ENCODE results near the gene SMYD4.
"Not testable (repeated sequence)": the region's sequence is repeated elsewhere in the genome, so short reads cannot be mapped to it uniquely, and the experiment has no call there.

Gene SMYD4

DNA sequence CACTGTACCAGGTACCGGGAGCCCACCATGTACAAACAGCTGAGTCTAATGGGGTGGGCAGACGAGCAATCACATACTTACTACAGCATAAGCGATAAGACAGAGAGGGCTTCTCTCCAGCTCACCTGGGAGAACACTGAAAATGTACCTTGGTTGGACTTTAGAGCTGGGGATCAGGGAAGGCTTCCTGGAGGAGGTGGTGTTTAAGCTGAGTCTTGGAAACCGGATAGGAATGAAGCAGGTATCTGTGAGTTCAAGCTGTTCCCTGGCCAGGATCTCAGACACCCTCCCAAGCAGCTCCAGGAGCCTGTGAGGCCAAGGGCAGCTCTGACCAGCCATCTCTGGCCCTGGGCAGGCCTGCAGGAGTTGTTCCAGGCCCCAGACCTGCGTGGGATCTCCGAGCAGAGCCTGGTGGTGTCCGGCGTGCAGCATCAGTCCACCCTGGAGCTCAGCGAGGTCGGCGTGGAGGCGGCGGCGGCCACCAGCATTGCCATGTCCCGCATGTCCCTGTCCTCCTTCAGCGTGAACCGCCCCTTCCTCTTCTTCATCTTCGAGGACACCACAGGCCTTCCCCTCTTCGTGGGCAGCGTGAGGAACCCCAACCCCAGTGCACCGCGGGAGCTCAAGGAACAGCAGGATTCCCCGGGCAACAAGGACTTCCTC lies 75.8 kb downstream of the SMYD4 start:
- DNase-seq, result no peak

DNA sequence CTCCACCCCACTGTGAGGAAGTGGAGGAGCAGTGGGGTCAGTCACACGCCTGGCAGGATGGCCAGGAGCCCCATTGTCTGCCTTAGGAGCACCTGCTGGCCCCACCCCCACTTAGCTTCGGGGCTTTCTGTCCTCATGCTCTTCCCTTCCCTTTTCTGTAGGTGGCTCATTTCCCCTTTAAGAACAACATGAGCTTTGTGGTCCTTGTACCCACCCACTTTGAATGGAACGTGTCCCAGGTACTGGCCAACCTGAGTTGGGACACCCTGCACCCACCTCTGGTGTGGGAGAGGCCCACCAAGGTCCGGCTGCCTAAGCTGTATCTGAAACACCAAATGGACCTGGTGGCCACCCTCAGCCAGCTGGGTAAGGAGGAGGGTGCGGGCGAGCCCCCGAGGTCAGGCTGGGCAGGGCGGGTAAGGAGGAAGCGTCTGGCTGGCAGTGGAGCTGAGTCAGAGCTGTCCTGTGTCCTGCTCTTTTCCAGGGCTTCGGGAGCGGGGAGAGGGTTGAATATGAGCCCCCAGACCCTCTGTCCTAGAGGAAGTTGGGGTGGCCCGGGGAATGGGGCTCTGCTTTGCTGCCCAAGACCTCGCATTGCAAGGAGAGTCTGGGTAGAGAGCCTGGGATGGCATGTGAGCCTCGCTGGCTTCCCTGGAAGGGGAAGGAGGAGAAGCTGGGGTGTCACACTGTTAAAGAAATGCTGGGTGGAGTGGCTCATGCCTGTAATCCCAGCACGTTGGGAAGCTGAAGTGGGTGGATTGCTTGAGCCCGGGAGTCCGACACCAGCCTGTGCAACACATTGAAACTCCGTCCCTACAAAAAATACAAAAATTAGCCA lies 77.1 kb downstream of the SMYD4 start:
- no peak for DNase-seq

DNA sequence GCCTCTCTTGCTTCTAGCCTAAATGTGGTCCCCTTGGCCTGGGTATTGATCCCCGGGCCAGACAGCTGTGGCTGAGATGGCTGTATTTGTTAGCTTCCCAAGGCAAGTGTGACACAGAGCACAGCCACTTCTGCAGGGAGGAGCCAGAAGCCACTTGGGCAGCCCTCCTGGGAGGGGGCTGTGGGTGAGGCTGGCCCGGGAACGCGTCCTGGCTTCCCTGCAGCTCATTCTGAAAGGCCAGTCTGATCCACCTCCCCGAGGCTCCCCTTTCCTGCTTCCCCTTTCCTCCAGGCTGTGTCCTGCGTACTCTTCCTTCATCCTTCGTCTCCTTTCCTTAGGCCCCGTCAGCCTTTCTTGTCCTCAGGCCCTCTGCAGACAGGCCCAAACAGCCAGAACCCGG lies 79.1 kb downstream of the SMYD4 start:
- no peak for DNase-seq

DNA sequence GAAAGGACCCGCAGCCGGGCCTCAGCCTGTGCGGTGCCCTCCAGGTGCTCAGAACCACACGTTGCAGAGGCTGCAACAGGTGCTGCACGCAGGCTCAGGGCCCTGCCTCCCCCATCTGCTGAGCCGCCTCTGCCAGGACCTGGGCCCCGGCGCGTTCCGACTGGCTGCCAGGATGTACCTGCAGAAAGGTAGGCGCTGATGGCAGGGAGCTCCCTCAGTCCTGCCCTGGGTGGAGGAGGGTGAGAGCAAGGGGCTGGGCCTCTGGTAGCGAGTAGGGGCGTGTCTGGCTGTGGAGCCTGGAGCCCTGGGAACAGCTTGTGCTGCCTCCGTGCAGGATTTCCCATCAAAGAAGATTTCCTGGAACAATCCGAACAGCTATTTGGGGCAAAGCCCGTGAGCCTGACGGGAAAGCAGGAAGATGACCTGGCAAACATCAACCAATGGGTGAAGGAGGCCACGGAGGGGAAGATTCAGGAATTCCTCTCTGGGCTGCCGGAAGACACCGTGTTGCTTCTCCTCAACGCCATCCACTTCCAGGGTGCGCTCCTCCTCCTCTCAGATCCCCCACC lies 82.6 kb downstream of the SMYD4 start:
- no peak for DNase-seq

DNA sequence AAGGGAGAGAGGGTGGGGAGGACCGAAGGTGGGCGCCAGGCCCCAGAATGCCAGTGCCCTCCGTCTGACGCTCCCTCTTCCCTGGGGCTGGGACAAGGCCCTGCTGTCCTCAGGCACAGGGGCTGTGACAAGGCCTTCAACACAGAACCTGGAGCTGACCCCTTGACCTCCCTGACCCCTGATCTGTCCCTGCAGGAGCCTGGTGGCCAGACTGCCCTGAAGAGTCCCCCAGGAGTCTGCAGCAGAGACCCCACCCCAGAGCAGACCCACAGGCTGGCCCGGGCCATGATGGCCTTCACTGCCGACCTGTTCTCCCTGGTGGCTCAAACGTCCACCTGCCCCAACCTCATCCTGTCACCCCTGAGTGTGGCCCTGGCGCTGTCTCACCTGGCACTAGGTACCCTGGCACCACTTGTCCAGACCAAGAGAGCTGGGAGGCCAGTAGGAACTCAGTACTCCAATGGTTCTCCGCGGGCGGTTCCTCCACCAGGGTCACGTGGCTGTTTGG lies 84.1 kb downstream of the SMYD4 start:
- DNase-seq, result no peak

DNA sequence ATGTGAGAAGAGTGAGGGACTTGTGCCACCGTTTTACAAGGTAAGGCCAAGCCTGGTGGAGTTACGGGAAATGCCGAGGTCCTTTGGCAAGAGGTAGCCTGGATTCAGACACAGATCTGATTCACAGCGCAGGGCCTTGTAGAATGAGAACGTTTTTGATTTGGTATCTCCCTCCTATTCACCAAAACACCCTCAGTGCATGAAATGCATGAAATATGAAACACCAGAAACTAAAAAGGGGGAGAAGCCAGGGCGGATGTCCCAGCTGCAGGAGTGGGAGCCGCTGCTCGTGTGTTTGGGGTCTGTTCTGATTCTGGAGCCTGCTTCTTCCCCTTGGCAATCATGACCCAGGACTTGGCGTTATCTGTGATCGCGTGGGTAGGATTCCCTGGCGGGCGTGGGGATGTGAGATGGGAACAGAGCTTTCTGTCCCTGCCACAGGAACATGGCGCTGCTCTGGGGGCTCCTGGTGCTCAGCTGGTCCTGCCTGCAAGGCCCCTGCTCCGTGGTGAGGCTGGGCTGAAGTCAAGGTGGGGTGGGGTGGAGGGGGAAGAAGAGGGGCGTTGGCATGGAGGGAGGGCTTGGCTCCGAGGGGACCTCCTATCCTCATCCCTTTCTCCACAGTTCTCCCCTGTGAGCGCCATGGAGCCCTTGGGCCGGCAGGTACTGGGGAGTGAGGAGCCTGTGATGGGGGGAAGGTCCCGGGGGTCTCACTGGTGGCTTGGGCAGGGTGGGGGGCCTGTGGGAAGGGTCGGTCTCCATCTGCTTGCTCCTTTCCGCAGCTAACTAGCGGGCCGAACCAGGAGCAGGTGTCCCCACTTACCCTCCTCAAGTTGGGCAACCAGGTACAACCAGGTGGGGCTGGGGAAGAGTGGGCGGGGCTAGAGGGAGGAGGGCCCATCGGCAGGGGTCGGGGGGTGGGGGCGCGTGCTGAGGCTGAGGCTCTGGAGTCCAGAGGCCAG lies 84.9 kb downstream of the SMYD4 start:
- DNase-seq, result no peak

DNA sequence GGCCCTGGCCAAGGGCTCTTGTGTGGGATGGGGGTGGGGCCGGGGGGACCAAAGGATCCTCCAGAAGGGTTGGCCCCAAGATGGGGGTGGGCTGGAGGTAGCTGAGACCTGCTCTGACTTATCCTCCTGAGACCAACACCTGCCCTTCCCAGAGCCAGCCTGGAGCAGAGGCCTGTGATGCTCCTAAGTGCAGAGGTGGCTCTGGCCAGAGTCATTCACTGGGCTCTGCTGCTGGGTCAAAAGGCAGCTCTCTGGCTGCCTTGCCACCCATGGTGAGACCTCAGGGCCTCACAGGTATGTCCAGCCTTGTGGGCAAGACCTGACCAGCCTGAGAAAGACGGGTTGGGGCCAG lies 86.6 kb downstream of the SMYD4 start:
- no peak for DNase-seq

GRCh38 chr17:1742371-1743087 lies 87.2 kb downstream of the SMYD4 start, which contains the start of gene SERPINF2:
Gene SERPINF2, plus strand, starts transcription at chr17:1742871. Its CDS starts 2,125 bp downstream, at chr17:1744996.
- DNase-seq, result no peak

DNA sequence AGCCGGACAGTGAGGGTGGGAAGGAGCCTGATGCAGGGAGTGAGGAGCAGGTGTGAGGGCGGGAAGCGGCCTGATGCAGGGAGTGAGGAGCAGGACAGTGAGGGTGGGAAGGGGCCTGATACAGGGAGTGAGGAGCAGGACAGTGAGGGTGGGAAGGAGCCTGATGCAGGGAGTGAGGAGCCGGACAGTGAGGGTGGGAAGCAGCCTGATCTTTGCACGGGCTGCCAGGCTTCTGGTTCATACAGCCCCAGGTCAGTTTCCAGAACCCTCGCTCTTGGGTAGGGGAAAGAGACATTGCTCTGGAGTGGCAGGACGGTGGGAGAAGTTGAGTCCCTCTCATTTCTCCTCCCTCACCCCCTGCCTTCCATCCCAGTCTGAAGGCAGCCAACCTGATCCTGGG lies 87.8 kb downstream of the SMYD4 start:
- DNase-seq, result not testable (repeated sequence)

DNA sequence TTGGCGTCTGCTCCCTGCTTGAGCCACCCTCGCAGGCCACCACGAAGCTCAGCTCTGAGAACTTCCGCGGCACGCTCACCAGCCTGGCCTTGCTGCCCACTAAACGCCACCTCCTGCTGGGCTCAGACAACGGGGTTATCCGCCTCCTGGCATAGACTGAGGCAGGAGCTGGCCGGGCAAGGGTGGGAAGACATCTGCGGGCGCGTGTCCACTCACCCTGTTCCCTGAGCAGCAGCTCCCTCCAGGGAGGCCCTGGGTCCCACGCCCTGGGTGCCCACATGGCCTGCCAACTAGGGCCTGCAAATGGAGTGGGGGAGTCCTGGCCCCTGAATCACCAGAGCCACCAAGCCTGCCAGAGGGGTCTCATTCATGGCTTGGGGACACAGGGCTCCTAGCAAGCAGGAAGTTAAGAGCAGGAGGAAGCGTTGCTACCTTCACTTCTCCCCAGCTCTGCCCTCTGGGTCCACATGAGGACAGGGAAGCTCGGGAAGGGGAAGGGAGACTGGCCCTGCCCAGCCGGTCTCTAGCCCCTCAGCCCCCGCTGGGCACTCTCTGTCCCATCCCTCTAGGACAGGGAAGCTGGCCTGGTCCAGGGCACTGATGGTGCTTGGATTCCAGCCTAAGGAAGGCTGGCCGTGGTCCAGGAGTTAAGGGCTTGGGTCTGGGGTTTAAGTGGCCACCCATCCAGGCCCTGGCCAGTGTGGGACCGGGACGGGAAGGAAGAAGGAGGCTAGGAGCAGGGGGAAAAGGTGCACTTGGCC lies 92.0 kb downstream of the SMYD4 start:
- no peak for DNase-seq

GRCh38 chr17:1736348-1737281 lies 93.1 kb downstream of the SMYD4 start:
- no peak for DNase-seq

DNA sequence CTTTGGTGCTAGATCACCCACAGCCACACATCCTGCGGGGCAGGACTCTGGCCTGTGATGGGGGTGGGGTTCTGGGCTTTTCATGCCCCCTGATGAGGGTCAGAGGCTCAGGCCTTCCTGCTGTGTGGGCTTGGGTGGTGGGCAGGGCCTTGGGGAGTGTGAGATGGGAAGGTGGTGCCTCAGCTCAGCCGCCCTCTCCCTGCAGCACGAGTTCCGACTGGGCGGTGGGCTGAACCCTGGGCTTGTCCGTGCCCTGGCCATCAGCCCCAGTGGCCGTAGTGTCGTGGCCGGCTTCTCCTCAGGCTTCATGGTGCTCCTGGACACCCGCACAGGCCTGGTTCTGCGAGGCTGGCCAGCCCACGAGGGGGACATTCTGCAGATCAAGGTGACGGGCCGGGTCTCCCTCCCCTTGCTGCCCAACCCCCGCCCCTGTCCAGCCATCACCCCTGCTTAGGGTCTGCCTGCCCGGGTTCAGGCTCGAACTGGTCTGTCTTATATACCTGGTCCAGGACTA lies 93.8 kb downstream of the SMYD4 start:
- no peak for DNase-seq

DNA sequence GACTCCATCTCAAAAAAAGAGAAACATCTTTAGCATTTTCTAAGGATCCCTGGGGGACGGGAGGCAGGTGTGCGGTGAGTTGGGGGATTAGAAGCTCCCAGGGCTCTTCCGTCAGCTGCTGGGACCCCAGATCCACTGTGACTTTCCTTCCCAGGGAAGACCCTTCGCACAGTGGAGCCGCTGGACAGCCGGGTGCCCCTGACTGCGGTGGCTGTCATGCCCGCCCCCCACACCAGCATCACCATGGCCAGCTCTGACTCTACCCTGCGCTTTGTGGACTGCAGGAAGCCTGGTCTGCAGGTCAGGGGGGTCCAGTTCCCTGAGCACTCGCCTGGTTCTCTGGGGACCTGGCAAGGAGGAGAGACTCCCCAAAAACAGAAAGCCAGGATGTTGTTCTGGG lies 94.3 kb downstream of the SMYD4 start:
- no peak for DNase-seq

- DNase-seq, result no peak
These were observed 95.9 kb downstream of the SMYD4 start for GRCh38 chr17:1733759-1734158.

- DNase-seq, result no peak
These were observed 96.8 kb downstream of the SMYD4 start for GRCh38 chr17:1732833-1733321.

DNA sequence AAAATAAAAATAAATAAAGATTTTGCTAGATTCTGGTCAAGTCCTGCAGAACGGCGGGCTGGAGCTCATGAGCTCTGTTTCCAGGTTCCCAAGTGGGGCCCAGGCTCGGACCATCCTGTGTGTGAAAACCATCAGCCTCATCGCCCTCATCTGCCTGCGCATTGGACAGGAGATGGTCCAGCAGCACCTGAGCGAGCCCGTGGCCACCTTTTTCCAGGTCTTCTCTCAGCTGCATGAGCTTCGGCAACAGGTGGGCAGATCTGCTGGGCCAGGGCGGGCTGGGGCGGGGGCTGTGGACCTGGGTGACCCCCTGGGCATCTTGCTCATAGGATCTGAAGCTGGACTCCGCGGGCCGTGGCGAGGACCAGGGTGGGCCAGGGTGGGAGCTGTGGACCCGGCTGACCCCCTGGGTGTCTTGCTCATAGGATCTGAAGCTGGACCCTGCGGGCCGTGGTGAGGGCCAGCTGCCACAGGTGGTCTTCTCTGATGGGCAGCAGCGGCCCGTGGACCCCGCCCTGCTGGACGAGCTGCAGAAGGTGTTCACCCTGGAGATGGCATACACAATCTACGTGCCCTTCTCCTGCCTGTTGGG lies 97.4 kb downstream of the SMYD4 start:
- DNase-seq, result no peak

GRCh38 chr17:1731194-1731506 lies 98.6 kb downstream of the SMYD4 start:
- no peak for DNase-seq

GRCh38 chr17:1730326-1731193 lies 99.1 kb downstream of the SMYD4 start:
- DNase-seq, result no peak

GRCh38 chr17:1729966-1730325 lies 99.8 kb downstream of the SMYD4 start:
- no peak for DNase-seq
